ENCODE measurements around the gene FAM168A.

FAM168A gene

DNA sequence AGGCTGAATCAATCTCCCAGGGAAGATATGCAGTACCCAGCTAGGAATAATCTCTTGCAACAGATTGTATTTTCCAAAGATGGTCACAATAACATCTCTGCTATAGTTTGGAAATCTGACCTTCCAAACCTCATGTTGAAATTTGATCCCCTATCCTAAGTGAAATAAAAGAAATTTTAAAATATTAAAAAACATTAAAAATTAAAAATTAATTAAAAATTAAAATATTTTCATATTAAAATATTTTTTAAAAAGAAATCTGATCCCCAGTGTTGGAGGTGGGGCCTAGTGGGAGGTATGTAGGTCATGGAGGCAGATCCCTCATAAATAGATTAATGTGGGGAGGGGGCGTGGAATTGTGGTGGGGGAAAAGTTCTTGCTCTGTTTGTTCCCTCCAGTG lies 79.7 kb downstream of the FAM168A start:
- H3K9ac ChIP-seq (ENCODE audit: low read length), result no peak overlapping the region
- H4K20me1 ChIP-seq (ENCODE audit: low read depth, low read length), result no peaks in the 10 kb centered on the region
- no peak overlapping the region for H2AFZ ChIP-seq (ENCODE audit: low read depth, low read length, severe bottlenecking)
- H3K36me3 ChIP-seq (ENCODE audit: low read length), result no peaks in the 10 kb centered on the region
- no peaks in the 10 kb centered on the region for H3F3A ChIP-seq (ENCODE audit: insufficient read depth)
- no peaks in the 10 kb centered on the region for H3K79me2 ChIP-seq (ENCODE audit: insufficient read depth, low read length)
- no peaks in the 10 kb centered on the region for H3K27me3 ChIP-seq (ENCODE audit: low read length)
- H3K9me2 ChIP-seq (replicated peaks; ENCODE audit: insufficient read depth, low read length), result no peaks in the 10 kb centered on the region
- H3K9me3 ChIP-seq (ENCODE audit: insufficient read depth, low read length), result no peaks in the 10 kb centered on the region
- no peak overlapping the region for H3K4me2 ChIP-seq (ENCODE audit: low read depth, low read length, poor library complexity, severe bottlenecking)
- no peak overlapping the region for H3K27ac ChIP-seq (ENCODE audit: low read depth, low read length)
- no peak overlapping the region for H3K4me3 ChIP-seq (ENCODE audit: insufficient read depth, low read length, poor library complexity, severe bottlenecking)
- TF ChIP-seq EZH2phosphoT487 (conservative IDR thresholded peaks at IDR 0.05; ENCODE audit: low read length), result no peak
- TF ChIP-seq, protein P1, sequence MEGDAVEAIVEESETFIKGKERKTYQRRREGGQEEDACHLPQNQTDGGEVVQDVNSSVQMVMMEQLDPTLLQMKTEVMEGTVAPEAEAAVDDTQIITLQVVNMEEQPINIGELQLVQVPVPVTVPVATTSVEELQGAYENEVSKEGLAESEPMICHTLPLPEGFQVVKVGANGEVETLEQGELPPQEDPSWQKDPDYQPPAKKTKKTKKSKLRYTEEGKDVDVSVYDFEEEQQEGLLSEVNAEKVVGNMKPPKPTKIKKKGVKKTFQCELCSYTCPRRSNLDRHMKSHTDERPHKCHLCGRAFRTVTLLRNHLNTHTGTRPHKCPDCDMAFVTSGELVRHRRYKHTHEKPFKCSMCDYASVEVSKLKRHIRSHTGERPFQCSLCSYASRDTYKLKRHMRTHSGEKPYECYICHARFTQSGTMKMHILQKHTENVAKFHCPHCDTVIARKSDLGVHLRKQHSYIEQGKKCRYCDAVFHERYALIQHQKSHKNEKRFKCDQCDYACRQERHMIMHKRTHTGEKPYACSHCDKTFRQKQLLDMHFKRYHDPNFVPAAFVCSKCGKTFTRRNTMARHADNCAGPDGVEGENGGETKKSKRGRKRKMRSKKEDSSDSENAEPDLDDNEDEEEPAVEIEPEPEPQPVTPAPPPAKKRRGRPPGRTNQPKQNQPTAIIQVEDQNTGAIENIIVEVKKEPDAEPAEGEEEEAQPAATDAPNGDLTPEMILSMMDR (IDR thresholded peaks at IDR 0.05; ENCODE audit: insufficient read depth, low read length, poor library complexity, severe bottlenecking), result no peak

DNA sequence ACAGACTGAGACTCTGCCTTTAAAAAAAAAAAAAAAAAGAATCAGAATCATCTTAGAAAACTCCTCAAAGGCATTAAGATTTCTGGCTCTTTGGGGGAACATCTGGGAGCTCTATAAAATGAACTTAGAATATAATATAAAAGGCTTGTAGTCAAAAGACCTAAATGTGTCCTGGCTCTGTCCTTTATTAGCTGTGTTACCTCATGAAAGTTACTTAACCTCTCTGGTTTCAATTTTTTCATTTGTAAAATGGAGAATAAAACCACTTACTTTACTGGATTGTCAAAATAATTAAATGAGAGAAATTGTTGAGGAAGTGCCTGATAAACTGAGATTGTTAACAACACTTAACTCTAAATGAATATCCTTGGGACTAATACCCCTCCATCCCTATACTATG lies 81.8 kb downstream of the FAM168A start:
- Histone ChIP-seq H3K27me3 (ENCODE audit: low read length) (no peaks in the 10 kb centered on the region), H3F3A (ENCODE audit: insufficient read depth) (no peaks in the 10 kb centered on the region), H3K9me2 (replicated peaks; ENCODE audit: insufficient read depth, low read length) (no peaks in the 10 kb centered on the region), H3K9me3 (ENCODE audit: insufficient read depth, low read length) (no peaks in the 10 kb centered on the region), H2AFZ (ENCODE audit: low read depth, low read length, severe bottlenecking) (no peak overlapping the region), H3K27ac (ENCODE audit: low read depth, low read length) (no peak overlapping the region), H3K4me3 (ENCODE audit: insufficient read depth, low read length, poor library complexity, severe bottlenecking) (no peak overlapping the region), H3K36me3 (ENCODE audit: low read length) (no peaks in the 10 kb centered on the region), H3K9ac (ENCODE audit: low read length) (no peak overlapping the region), H3K4me2 (ENCODE audit: low read depth, low read length, poor library complexity, severe bottlenecking) (no peak overlapping the region), H4K20me1 (ENCODE audit: low read depth, low read length) (no peaks in the 10 kb centered on the region), H3K79me2 (ENCODE audit: insufficient read depth, low read length) (no peaks in the 10 kb centered on the region)
- TF ChIP-seq, protein P1 (IDR thresholded peaks at IDR 0.05; ENCODE audit: insufficient read depth, low read length, poor library complexity, severe bottlenecking), result no peak
- TF ChIP-seq EZH2phosphoT487 (conservative IDR thresholded peaks at IDR 0.05; ENCODE audit: low read length), result no peak

DNA sequence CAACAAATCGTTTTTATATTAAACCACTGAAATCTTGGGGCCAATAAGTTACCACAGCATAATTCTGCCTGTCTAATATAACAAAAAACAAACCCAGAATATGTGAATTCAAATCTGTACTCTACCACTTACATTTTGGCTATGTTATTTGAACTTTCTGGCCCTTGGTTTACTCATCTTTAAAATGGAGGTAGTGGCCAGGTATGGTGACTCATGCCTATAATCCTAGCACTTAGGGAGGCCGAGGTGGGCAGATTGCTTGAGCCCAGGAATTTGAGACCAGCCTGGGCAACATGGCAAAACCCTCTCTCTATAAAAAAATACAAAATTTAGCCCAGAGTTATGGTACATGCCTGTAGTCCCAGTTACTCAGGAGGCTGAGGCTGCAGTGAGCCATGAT lies 84.2 kb downstream of the FAM168A start:
- Histone ChIP-seq H4K20me1 (ENCODE audit: low read depth, low read length) (no peaks in the 10 kb centered on the region), H3K9me3 (ENCODE audit: insufficient read depth, low read length) (no peaks in the 10 kb centered on the region), H3K4me3 (ENCODE audit: insufficient read depth, low read length, poor library complexity, severe bottlenecking) (no peak overlapping the region), H3K9ac (ENCODE audit: low read length) (no peak overlapping the region), H3K9me2 (replicated peaks; ENCODE audit: insufficient read depth, low read length) (no peaks in the 10 kb centered on the region), H3K36me3 (ENCODE audit: low read length) (no peaks in the 10 kb centered on the region; the same call in 1 of the 2 replicates), H3K27me3 (ENCODE audit: low read length) (no peaks in the 10 kb centered on the region), H3K79me2 (ENCODE audit: insufficient read depth, low read length) (no peaks in the 10 kb centered on the region), H2AFZ (ENCODE audit: low read depth, low read length, severe bottlenecking) (no peak overlapping the region), H3K27ac (ENCODE audit: low read depth, low read length) (no peak overlapping the region), H3K4me2 (ENCODE audit: low read depth, low read length, poor library complexity, severe bottlenecking) (no peak overlapping the region), H3F3A (ENCODE audit: insufficient read depth) (no peaks in the 10 kb centered on the region)
- TF ChIP-seq EZH2phosphoT487 (conservative IDR thresholded peaks at IDR 0.05; ENCODE audit: low read length), result no peak
- TF ChIP-seq, protein P1 (IDR thresholded peaks at IDR 0.05; ENCODE audit: insufficient read depth, low read length, poor library complexity, severe bottlenecking), result no peak
